ENCODE data around the gene PIK3R4. TPM values are rescaled to one million over a fixed set of nuclear protein-coding genes. Genes with fewer than 3 reads are reported as not detected.

The PIK3R4 gene
- total and polyA plus RNA-seq, 5 donors from 2014 or later = 18.1 to 30.1 (median 20.2) TPM

- Mint-ChIP-seq H3K27me3 (peaks cover 4% of the 10 kb centered on the region), H3K4me1 (no peaks in the 10 kb centered on the region), H3K9me3 (peaks cover 0 to 7% (median 0%) of the 10 kb centered on the region in 7 donors), H3K36me3 (no peaks in the 10 kb centered on the region), H3K4me3 (no peak overlapping the region), H3K27ac (no peak overlapping the region)
- Histone ChIP-seq H3K27ac (ENCODE audit: insufficient read depth, low read length, poor library complexity, severe bottlenecking) (no peak overlapping the region), H3K9me3 (ENCODE audit: control insufficient read depth in 2 of 2, low read length in 2 of 2) (no peaks in the 10 kb centered on the region), H3K4me3 (ENCODE audit: low read depth, low read length) (no peak overlapping the region), H3K36me3 (ENCODE audit: control insufficient read depth, insufficient read depth, low read length) (no peaks in the 10 kb centered on the region), H3K27me3 (ENCODE audit: control insufficient read depth, insufficient read depth, low read length) (peaks cover 2% of the 10 kb centered on the region), H3K4me1 (ENCODE audit: control insufficient read depth, insufficient read depth, low read length, poor library complexity, severe bottlenecking) (no peaks in the 10 kb centered on the region)
- DNase-seq (no peak), ATAC-seq (ENCODE audit: low read depth in 2 of 2) (no peak)
Measured at GRCh38 chr3:130635285-130635684, 111.3 kb downstream of the PIK3R4 start.

Other genes with a start within 250 kb of the PIK3R4 start
- not detected for gene COL6A6, start 229.7 kb downstream of the PIK3R4 start, total RNA-seq
- gene COL6A6, start 229.7 kb downstream of the PIK3R4 start, polyA plus RNA-seq = not detected
- 83.6 TPM for gene ATP2C1, start 147.3 kb upstream of the PIK3R4 start, total RNA-seq
- 10 to 100 TPM; 10.5 to 20.3 (median 15.6) TPM for gene ATP2C1, start 147.3 kb upstream of the PIK3R4 start, polyA plus RNA-seq

All from CD4-positive, CD25-positive, alpha-beta regulatory T cell (primary cell).